BLaER1 treated with 17β-estradiol and CSF1 and Interleukin-3, amounts not matched to agents 10 nM and 100 nM (cell line): ENCODE results near the gene C15orf39.
"Not testable (repeated sequence)": the region's sequence is repeated elsewhere in the genome, so short reads cannot be mapped to it uniquely, and the experiment has no call there.

Source experiments
- H3K27ac ChIP-seq, 11 experiments: shearing (Covaris generic); formaldehyde crosslinking; 2 replicates each; pipeline ENCODE4 v1.8.1; 2022
- H3K27me3 ChIP-seq, 11 experiments: shearing (Covaris generic); formaldehyde crosslinking; 2 replicates each; pipeline ENCODE4 v1.8.1; 2022
- H3K36me3 ChIP-seq, 11 experiments: shearing (Covaris generic); formaldehyde crosslinking; 2 replicates each; pipeline ENCODE4 v1.8.1; 2022
- H3K4me1 ChIP-seq, 10 experiments: shearing (Covaris generic); formaldehyde crosslinking; 2 replicates each; pipeline ENCODE4 v1.8.1; 2022
- H3K4me2 ChIP-seq, 11 experiments: shearing (Covaris generic); formaldehyde crosslinking; 2 replicates each; pipeline ENCODE4 v1.8.1; 2022
- H3K4me3 ChIP-seq, 10 experiments: shearing (Covaris generic); formaldehyde crosslinking; 2 replicates each; pipeline ENCODE4 v1.8.1; 2022
- H3K9ac ChIP-seq, 11 experiments: shearing (Covaris generic); formaldehyde crosslinking; 2 replicates each; pipeline ENCODE4 v1.8.1; 2022
- H3K9me3 ChIP-seq, 11 experiments: shearing (Covaris generic); formaldehyde crosslinking; replicated peaks in 1 of 11; 2 replicates each; pipeline ENCODE4 v1.8.1; 2022
- H4K20me1 ChIP-seq, 11 experiments: shearing (Covaris generic); formaldehyde crosslinking; 2 replicates each; pipeline ENCODE4 v1.8.1; 2022
- Cebpa-rat ChIP-seq, 11 experiments: shearing (Covaris generic); IDR thresholded peaks; 2 replicates each; pipeline ENCODE4 v1.8.1; 2022

The C15orf39 gene

DNA sequence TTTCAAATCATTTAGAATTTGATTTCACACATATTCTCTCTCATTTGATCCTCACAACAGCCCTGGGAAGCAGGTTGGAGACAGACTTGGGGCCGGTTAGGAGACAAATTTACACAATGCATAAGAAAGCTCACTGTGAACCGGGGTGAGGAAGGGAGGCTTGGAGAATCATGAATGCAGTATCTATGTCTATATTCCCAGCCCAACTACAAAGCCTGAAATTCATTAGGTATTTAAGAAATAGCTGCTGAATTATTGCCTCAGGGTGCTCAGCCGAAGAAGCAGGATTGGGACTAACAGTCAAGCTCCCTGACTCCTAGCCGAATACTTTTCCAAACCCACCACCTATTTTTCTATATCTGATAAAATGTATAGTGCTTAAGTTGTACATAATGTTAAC is 48.0 kb downstream of the C15orf39 start:
- H3K4me1 ChIP-seq: peaks cover 0 to 13% (median 7%) of the 10 kb centered on the region in 10 experiments; a peak in 10 of 20 replicates
- H3K9me3 ChIP-seq: no peaks in the 10 kb centered on the region
- no peak overlapping the region for H3K4me2 ChIP-seq
- H3K27me3 ChIP-seq: no peaks in the 10 kb centered on the region
- H4K20me1 ChIP-seq: no peaks in the 10 kb centered on the region
- no peak overlapping the region for H3K9ac ChIP-seq
- no peak for TF ChIP-seq Cebpa-rat (IDR thresholded peaks at IDR 0.05)
- H3K27ac ChIP-seq: no peak overlapping the region
- no peaks in the 10 kb centered on the region for H3K36me3 ChIP-seq
- H3K4me3 ChIP-seq: no peak overlapping the region

DNA sequence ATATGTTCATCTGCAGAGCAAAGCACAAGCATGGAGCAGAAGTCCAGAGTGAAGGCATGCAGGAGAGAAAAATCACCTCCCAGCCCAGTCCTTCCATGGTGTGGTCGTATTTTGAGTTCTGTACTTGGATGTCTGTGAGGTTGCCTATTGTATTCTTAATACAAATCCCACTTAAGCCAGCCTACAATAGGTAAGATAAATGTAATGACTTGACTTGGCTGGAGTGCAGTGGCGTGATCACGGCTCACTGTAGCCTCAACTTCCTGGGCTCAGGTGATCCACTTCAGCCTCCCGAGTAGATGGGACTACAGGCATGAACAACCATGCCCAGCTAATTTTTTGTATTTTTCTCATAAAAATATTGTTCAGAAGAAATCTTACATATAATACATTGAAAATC is 49.7 kb downstream of the C15orf39 start:
- peaks cover 0 to 13% (median 7%) of the 10 kb centered on the region in 10 experiments; a peak in 10 of 20 replicates for H3K4me1 ChIP-seq
- not testable (repeated sequence) for H3K27ac ChIP-seq, H3K27me3 ChIP-seq, H4K20me1 ChIP-seq, H3K4me3 ChIP-seq, H3K9ac ChIP-seq, H3K36me3 ChIP-seq, H3K9me3 ChIP-seq, H3K4me2 ChIP-seq

DNA sequence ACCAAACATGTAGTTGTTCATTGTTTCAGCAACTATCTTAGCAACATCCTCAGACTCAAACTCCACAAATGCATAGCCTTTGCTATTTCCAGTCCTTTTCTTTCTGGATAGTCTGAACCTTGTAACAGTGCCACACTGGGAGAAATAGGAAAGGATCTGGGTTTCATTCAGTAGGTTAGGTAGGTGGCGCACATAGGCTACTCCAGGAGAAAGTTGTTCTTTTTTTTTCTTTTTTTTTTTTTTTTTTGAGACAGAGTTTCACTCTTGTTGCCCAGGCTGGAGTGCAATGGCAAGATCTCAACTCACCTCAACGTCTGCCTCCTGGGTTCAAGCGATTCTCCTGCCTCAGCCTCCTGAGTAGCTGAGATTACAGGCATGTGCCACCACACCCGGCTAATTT is 50.6 kb downstream of the C15orf39 start:
- H3K27ac ChIP-seq, H4K20me1 ChIP-seq, H3K9me3 ChIP-seq, H3K4me3 ChIP-seq, H3K9ac ChIP-seq, H3K4me2 ChIP-seq, H3K27me3 ChIP-seq, H3K36me3 ChIP-seq: not testable (repeated sequence)
- peaks cover 0 to 13% (median 7%) of the 10 kb centered on the region in 10 experiments; a peak in 10 of 20 replicates for H3K4me1 ChIP-seq

GRCh38 chr15:75258034-75258433 is 56.4 kb downstream of the C15orf39 start, which contains the start of gene GOLGA6C:
TSS of gene GOLGA6C (plus strand) at chr15:75258334. CDS start at chr15:75258599, 265 bp downstream.
- not testable (repeated sequence) for H3K27ac ChIP-seq, H3K4me3 ChIP-seq, H3K36me3 ChIP-seq, H3K9me3 ChIP-seq, H3K9ac ChIP-seq, H4K20me1 ChIP-seq, H3K27me3 ChIP-seq, H3K4me2 ChIP-seq
- H3K4me1 ChIP-seq: peaks cover 0 to 12% (median 7%) of the 10 kb centered on the region in 10 experiments; a peak in 10 of 20 replicates

- H3K27me3 ChIP-seq, H3K9me3 ChIP-seq, H3K4me3 ChIP-seq, H3K27ac ChIP-seq, H4K20me1 ChIP-seq, H3K4me2 ChIP-seq, H3K4me1 ChIP-seq, H3K9ac ChIP-seq, H3K36me3 ChIP-seq: not testable (repeated sequence)
These were observed 57.1 kb downstream of the C15orf39 start for GRCh38 chr15:75258620-75259343.

DNA sequence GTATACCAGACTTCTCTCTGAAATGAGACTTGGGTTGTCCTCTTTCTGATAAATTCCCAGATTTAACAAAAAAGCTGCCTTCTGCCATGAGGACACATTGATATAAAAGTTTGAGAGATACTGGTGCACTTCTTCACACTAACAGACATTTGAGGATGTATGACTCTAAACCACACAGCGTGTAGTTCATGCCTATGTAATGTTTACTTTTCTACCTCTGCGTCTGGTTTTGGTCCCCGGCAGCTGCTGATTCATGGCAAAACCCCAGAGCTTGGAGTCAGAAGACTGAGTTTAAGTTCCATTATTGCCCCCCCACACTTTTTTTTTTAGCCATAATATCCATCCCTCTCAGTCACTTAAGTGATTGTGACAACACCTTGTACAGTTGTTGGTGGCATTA is 58.2 kb downstream of the C15orf39 start:
- H3K9ac ChIP-seq, H3K27me3 ChIP-seq, H4K20me1 ChIP-seq, H3K4me2 ChIP-seq, H3K4me1 ChIP-seq, H3K9me3 ChIP-seq, H3K36me3 ChIP-seq, H3K4me3 ChIP-seq, H3K27ac ChIP-seq: not testable (repeated sequence)
